ENCODE measurements around the gene PF4V1.

PF4V1 gene

DNA sequence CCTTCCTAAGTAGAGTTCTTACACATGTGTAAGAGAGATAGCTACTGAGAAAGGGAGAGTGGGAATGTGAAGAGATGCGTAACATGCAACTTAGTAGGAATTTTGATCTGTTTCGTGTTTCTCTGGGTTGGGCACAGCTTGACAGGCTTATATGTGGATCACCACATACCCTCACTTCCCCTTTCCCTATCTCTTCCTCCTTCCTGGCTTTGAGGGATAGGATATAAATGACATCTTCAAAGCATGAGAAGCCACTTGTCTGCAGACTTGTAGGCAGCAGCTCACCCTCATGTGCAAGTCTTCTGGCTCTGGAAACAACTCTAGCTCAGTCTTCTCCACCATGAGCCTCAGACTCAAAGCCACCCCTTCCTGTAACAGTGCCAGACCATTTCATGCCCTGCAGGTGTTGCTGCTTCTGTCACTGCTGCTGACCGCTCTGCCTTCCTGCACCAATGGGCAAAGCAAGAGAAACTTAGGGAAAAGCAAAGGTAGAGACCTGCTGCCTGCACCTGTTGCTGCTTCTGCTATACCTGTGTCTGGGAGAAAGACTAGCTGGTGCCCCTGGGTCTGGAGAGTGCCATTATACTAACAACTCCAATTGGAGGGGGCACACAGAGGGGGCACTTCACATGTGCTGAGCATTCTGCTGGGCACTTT is 5.4 kb upstream of the PF4V1 start:
- DNase-seq: no peak

DNA sequence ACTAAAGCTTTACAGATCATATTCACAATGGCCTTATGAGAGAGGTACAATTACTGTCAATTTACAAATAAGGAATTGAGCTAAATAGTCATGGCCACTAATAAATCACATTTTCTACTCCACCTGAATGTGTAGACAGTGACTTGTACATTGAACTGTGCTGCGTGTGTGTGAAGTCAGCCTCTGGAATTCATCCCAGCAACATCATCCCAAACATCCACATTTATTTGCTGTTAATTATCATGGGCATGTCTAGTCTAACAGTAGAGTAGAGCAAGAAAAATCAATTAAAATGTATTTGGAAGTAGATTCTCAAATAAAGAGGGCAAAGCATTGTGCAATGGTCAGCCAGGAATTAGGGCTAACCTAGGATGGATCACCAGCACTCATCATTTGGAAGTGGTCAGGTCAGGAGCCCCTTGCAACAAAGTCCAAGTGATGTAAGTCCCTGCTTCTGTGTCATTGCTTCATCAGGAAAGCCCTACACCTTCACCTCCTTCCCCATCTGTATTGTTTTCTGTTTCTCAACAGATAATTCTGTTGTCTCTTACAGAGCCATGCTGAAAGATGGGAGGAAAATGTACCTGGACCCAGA is 4.8 kb upstream of the PF4V1 start:
- DNase-seq: no peak

DNA sequence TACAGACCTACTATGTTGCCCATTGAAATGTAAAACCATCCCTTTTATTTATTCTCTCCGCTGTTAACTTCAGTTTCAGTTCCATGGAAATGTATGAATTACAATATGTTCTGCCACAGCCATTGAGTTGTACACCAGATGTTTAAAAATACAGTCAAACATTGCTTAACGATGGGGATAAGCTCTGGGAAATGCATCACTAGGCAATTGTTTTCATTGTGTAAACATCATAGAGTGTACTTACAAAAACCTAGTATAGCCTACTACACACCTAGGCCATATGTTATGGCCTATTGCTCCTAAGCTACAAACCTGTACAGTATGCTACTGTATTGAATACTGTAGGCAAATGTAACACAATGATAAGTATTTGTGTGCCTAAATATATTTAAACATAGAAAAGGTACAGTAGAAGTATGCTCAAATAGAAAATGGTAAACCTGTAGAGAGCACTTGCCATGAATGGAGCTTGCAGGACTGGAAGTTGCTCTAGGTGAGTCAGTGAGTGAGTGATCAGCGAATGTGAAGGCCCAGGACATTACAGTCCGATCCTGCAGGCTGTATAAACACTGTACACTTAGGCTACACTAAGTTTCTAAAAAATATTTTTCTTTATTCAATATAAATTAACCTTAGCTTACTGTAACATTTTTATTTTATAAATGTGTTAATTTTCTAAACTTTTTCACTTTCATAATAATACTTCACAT is 2.7 kb upstream of the PF4V1 start:
- no peak for DNase-seq

DNA sequence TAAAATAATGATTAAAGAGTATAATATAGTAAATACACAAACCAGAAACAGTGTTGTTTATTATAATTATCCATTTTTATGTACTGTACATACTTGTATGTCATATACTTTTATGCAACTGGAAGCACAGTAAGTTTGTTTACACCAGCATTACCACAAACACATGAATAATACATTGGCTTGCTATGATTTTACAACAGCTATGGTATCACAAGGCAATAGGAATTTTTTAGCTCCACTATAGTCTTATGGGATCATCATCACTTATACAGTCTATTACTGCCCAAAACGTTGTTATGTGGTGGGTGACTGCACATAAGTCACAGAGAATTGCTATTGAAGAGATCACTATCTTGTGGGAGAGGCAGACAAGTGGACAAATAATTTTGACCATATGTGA is 1.8 kb upstream of the PF4V1 start:
- no peak for DNase-seq

DNA sequence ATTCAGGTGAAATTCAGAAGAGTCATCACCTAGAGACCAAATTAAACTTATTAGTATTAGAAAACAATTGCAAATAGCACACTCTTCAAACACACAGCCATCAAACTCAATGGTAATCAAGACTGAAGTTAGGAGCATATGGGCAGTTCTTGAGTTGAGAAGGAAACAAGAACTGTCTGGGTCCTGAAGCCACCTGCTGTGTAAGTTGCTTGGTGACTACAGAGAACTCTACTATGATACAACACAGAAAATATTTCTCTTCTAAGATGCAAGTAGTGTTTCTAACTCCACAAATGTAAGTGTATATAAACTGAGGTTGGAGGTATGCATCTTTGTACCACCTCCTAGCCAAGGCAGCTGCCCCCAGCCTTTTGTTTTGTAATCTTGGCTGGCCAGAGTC is 325 bp upstream of the PF4V1 start:
- no peak for DNase-seq

DNA sequence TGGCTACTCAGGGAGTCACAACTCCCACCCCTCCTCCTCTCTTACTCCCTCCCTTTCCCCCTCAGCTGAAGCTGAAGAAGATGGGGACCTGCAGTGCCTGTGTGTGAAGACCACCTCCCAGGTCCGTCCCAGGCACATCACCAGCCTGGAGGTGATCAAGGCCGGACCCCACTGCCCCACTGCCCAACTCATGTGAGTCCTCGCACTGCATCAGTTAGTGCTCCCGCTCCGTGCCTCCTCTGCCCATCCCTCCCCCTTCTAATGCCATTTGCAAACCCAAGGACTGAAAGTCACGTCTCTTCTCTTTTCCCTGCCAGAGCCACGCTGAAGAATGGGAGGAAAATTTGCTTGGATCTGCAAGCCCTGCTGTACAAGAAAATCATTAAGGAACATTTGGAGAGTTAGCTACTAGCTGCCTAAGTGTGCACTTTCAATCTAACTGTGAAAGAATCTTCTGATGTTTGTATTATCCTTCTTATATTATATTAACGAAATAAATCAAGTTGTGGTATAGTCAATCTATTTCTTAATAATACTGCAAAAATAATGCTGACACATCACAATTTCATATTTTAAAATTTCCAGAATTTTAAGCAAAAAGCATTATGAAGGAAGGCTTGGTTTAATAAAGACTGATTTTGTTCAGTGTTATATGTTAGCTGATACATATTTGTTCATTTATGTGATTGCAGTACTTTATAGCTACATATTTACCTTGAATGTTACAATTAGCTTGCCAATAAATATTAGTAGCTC is 800 bp downstream of the PF4V1 start:
- DNase-seq: no peak

DNA sequence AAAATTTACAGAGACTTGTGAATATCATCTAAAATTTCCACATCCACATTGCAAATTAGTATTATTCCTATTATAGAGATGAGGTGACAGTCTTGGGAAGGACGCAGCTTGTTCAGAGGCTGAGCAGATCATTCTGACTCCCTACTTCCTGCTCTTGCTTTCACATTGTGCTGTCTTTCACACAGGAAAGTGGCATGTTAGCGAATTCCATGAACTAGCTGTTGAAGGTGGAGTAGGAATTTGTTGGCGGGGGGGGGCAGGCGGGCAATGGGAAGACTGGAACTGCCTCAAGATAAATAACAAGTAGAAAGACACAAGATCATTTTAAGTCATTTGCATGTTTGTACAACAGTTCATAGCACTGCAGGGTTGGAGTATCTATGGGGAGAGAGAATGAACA is 2.3 kb downstream of the PF4V1 start:
- no peak for DNase-seq

DNA sequence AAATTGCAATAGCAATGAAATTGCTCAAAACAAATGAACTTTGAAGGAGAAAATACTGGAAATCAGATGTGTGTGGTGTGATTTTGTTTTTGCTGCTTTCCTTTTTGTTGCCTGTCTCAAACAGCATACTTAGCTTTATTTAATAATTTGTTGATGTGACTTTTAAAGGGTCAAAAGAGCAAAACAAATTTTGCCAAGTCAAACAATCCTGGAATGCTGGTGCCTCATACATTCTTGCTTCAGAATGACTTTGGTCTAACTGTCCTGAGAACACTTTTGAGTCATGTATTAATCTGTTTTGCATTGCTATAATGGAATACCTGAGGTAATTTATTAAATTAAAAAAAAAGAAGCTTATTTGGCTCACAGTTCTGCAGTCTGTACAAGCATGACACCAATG is 3.4 kb downstream of the PF4V1 start:
- DNase-seq: no peak

DNA sequence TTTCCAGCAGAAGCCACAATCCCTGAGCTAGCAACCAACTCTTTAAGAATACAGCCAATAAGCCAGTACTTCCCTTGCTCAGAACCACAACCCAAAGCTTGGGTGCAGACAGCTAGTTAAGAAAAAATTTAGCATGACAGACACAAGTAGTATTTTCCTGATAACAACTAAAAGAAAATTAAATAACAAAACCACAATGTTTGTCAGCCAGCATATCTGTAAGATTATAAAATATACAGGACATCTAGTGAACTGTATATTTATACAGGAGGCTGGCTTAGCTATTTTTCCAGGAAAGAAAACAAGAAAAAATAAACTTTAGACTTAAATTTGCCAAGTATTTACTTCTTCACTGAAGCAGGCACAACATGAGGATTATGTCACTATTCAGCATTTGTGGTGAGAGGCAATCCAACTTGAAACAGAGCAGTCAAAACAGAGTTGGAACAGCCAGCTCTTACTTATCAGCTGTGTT is 6.6 kb downstream of the PF4V1 start:
- no peak for DNase-seq

DNA sequence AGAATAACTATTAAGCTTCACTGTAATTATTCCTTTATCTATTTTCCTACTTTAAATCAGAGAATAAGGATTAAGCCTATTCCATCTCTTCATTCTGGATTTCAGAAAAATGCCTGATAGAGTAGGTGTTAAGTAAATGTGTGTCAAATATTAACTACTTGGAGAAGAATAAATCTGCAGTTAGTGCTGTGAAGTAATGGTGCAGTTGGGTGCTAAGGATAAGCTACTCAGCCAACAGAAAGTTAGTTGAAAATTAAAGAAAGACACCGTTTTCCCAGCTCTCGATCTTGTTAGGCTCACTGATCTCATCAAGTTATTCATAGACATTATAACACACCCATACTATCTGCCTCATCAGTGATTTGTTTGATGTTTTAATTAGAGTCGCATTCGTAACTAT is 7.1 kb downstream of the PF4V1 start:
- DNase-seq: no peak

DNA sequence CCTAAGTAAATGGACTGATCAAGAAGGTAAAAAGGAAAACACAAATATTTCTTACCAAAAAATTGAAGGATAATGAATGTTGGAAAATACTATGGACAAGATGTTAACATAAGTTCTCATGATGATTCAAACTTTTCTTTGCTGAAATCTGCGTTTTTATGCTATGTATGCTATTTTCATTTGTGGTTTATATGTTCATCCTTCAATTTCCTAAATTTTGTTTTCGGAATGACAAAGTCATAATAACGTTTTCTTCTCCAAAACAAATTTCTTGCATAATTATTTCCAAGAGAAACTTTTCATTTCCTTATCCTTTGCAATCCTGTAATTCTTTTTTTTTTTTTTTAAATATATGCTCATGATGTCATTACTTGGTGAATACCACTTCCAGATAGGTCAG is 7.8 kb downstream of the PF4V1 start:
- no peak for DNase-seq

DNA sequence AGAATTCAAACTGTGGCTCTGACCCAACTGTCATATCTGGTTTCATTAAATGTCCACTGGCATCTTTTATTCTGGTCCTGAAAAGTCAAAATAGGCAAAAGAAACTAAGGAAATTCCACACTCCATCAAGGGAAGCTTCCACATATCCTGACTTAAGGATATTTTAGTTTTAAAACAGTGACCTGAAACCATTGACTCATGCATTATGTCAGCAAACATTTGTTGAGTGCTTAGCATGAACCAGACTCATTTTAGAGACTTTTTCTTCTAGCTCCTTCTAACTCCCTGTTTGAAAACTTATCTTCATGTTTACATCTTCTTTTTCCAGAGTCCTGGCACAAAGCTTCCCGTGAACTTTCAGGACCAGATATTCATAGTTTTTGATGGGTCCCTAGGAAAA is 9.2 kb downstream of the PF4V1 start:
- no peak for DNase-seq

DNA sequence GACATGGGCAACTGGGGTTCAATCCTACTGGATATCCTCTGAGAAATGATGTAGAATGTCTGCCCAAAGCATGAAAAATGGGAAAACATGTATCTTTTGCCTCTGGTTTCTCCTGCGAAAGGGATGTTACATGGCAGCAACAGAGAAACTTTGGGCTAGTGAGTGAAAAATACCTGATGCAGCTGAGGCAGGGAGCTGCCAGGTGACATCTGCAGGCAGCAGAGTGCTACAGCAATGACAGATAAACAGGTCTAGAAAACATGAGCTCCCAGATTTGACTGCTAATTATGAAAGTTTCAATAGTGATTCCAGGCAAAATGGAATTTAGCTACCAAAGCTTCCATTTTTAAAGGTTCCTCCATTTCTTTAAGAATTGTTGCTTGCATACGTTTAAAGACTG is 11.3 kb downstream of the PF4V1 start:
- no peak for DNase-seq

DNA sequence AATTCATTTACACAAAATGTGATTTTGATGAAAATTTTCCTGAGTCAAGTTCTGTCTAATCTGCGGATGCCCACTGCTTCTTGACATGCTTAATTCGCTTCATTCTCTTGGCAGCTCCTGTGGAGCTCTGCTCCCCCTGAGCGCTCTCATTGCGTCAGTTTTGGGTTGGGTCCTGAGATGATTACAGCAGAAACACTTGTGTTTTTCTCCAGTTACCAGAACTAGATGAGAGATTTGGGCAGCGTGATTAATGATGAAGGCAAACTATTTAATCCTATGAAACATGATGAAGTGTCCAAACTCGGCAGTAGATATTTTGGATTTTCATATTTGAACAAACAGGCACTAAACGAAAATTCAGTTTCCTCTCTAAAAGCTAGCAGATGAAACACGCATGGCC is 11.9 kb downstream of the PF4V1 start:
- no peak for DNase-seq

DNA sequence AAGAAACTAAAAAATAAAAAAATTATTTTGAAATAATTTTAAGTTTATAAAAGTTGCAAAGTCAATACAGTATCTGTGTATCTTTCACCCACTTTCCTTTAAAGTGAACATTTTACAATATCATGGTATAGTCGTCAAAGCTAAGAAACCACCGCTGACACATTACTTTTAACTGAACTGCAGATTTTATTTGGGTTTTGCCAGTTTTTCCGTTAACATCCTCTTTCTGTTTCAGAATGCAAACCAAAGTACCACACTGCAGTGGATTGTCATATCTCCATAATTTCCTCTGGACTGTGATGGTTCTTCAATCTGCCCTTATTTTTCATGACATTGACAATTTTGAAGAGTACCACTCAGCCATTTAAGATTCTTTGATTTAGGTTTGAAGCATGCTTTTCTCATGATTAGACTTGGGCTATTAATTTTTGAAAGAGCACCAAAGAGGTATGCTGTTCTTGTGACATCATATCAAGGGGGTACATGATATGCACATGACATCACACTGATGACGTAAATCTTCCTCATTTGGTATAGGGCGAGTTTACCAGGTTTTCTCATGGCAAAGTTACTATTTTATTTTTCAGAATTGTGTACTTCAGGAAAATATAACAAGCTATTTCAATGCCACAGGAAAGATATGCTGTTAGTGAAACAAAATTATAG is 12.5 kb downstream of the PF4V1 start:
- DNase-seq: no peak

DNA sequence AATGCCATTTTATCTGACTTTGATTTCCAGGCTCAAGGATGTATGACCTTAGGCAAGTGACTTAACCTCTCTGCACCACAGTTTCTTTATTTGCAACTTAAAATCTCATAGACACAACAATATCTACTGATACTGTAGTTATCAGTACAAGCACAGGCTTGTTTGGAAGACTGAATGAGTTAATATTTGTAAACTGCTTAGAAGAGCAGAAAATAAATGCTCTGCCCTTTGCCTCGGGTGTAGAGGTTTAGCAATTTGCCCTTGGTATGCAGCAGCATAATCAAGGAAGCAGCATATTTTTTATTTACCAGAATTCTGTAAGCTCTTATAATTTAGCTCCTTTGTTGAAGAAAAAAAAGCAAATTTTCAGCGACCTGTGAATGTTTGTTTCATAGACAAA is 13.2 kb downstream of the PF4V1 start:
- no peak for DNase-seq

DNA sequence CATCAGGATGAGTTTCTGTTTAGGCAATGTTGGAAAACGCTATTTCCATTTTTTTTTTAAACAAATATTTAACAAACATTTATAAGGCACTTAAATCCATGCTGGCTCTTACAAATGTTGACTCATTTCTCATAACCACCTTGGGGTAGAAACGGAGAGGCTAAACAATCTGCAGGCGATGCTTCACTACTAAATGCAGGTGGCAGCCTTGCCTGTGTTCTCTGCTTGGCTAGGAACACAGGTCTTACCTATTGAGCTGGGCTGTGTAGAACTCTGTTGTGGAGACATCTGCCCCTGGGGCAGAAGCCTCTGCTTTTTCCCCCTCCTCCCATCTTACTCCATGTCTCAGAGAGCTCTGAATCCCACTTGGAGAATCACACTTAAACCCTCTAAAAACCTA is 14.7 kb downstream of the PF4V1 start:
- DNase-seq: no peak

DNA sequence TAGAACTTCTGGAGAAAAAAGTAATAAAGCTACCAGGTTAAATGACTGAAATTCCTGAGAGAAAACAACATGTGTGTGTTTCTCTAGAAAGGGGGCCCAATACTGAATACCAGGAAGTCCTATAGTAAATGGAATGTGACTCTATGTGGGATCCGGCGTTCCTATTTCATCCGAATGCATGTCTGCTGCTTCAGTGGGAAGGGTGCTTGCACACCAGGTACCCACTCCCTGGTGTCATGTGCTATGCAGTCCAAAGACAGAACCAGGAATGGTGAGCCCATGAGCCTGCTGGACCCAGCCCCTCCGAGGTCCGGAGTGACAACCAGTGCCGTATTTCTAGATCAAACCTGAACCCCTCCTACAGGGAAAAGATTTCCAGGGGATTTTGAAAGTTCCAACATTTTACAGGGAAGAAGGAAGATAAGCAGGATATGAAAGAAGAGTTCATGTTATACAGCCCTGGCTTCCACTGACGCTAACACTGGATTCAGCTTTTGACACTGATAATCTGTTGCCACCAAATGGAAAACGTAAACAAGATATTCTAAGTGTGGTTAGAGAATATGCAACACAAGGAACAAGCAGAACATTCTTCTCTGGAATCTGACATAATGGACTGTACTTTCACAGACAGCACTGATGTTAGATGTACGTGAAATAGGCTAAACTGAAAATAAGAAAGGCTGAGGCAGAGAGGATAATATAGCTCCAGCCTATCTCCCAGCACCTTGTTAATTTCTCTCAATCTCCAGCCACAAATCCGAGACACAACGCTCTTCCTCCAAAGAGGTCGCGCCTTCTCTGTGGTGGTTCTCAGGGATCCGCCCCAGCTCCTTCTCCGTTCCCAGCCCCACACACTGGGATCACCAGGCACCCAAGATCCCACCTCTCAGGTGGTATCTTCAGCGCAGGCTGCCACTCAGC is 15.4 kb downstream of the PF4V1 start:
- DNase-seq: no peak

DNA sequence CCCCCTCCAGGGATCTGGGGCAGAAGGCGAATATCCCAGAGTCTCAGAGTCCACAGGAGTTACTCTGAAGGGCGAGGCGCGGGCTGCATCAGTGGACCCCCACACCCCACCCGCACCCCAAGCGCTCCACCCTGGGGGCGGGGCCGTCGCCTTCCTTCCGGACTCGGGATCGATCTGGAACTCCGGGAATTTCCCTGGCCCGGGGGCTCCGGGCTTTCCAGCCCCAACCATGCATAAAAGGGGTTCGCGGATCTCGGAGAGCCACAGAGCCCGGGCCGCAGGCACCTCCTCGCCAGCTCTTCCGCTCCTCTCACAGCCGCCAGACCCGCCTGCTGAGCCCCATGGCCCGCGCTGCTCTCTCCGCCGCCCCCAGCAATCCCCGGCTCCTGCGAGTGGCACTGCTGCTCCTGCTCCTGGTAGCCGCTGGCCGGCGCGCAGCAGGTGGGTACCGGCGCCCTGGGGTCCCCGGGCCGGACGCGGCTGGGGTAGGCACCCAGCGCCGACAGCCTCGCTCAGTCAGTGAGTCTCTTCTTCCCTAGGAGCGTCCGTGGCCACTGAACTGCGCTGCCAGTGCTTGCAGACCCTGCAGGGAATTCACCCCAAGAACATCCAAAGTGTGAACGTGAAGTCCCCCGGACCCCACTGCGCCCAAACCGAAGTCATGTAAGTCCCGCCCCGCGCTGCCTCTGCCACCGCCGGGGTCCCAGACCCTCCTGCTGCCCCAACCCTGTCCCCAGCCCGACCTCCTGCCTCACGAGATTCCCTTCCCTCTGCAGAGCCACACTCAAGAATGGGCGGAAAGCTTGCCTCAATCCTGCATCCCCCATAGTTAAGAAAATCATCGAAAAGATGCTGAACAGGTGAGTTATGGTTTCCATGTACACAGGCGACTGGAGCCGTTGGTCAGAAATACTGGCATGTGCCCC is 16.3 kb downstream of the PF4V1 start, which contains the start of gene CXCL1:
CXCL1 (plus strand) TSS at position 264 of the 926 bp plus-strand sequence; CDS start at position 342, 78 bp downstream.
- no peak for DNase-seq

DNA sequence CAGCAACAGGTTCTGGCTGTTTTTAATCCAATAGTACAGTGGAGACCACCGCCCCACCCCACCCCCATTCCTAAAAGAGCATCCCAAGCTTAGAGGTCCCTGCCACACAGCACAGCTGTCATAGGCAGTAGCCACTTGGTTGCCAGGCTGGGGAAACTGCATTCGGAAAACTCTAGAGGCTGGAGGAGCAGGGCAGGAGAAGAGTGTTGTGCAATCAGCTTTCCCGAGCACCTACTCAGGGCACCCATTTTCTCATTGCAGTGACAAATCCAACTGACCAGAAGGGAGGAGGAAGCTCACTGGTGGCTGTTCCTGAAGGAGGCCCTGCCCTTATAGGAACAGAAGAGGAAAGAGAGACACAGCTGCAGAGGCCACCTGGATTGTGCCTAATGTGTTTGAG is 17.2 kb downstream of the PF4V1 start:
- DNase-seq: no peak

DNA sequence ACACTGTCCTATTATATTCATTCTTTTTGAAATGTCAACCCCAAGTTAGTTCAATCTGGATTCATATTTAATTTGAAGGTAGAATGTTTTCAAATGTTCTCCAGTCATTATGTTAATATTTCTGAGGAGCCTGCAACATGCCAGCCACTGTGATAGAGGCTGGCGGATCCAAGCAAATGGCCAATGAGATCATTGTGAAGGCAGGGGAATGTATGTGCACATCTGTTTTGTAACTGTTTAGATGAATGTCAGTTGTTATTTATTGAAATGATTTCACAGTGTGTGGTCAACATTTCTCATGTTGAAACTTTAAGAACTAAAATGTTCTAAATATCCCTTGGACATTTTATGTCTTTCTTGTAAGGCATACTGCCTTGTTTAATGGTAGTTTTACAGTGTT is 17.7 kb downstream of the PF4V1 start:
- DNase-seq: no peak

All from COR-L47 (cell line).